Hematopoietic multipotent progenitor cell (in vitro differentiated cells): ENCODE results near the gene IL1A. TPM values are rescaled to one million over a fixed set of nuclear protein-coding genes. Genes with fewer than 3 reads are reported as not detected.

Experiments
- DNase-seq, 3 donors: peaks; one replicate each; pipeline ENCODE4 v3.0.0-alpha.2; 2011 to 2015; ENCODE audit warnings: low read depth in 2 of 3, low spot score in 2 of 3
- total RNA-seq: library from RNA; depleted of rRNA; stranded (reverse); fragments of >200 nt; gene quantifications from one replicate; pipeline ENCODE4 v1.2.3, GENCODE V29; 2012

The IL1A gene
- total RNA-seq, 1 donor = under 0.01 TPM

GRCh38 chr2:112767693-112768330 is 16.5 kb downstream of the IL1A start:
- no peak for DNase-seq

DNA sequence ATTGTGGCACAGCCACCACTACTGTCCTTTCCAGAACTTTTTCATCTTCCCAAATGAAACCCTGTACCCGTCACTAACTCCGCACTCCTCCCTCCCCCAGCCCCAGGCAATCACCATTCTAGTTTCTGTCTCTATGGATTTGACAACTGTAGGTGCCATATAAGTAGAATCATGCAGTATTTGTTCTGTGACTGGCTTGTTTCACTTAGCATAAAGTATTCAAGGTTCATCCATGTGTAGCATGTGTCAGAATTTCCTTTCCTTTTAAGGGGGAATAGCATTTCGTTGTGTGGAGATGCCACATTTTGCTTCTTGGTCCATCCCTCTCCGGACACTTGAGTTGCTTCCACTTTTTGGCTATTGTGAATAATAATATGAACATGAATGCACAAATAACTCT is 19.0 kb downstream of the IL1A start:
- DNase-seq = no peak

- peak; percentile 84 to 99 (median 98) for DNase-seq
Observed at GRCh38 chr2:112764071-112765044, 19.9 kb downstream of the IL1A start, which contains the start of gene CKAP2L. Gene CKAP2L (minus strand): TSS chr2:112764609. CDS start chr2:112764598, 11 bp downstream.

- no peak for DNase-seq
Observed at GRCh38 chr2:112762276-112762675, 22.0 kb downstream of the IL1A start.

- DNase-seq = no peak
Observed at GRCh38 chr2:112760149-112760548, 24.1 kb downstream of the IL1A start.

GRCh38 chr2:112758711-112759110 is 25.6 kb downstream of the IL1A start:
- DNase-seq = no peak

DNA sequence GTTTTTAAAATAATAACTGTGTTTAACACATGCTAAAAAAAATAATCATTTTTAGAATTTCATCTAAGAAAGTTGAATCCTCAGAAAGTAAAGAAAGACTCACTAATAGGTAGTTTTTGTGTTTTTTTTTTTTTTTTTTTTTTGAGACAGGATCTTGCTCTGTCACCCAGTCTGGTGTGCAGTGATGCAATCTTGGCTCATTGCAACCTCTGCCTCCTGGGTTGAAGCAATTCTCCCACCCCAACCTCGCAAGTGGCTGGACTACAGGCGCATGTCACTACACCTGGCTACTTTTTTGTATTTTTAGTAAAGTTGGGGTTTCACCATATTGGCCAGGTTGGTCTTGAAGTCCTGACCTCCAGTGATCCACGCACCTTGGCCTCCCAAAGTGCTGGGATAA is 27.0 kb downstream of the IL1A start:
- no peak for DNase-seq

- no peak for DNase-seq
Observed at GRCh38 chr2:112756207-112756606, 28.1 kb downstream of the IL1A start.

GRCh38 chr2:112755444-112755843 is 28.8 kb downstream of the IL1A start:
- DNase-seq = no peak

GRCh38 chr2:112754564-112754963 is 29.7 kb downstream of the IL1A start:
- DNase-seq = peak in 1 of 3 donors; percentile 61

- DNase-seq = no peak
Observed at GRCh38 chr2:112752667-112753066, 31.6 kb downstream of the IL1A start.

GRCh38 chr2:112751451-112752197 is 32.7 kb downstream of the IL1A start:
- DNase-seq = no peak

DNA sequence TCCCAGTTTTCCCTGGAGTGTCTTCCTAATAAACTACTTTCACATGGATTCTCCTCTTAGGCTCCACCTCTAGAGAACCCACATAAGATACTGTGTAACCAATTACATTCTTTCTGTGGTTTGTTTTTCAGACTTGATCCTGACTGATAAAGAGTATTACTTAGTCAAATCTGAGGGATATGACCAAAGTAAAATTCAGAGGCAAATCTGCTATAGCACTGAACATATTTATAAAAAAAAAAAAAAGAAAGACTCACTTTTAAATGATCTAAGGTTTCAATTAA is 33.8 kb downstream of the IL1A start:
- DNase-seq = no peak

GRCh38 chr2:112749755-112750559 is 34.3 kb downstream of the IL1A start:
- DNase-seq = peak; percentile 43 to 93 (median 90)

DNA sequence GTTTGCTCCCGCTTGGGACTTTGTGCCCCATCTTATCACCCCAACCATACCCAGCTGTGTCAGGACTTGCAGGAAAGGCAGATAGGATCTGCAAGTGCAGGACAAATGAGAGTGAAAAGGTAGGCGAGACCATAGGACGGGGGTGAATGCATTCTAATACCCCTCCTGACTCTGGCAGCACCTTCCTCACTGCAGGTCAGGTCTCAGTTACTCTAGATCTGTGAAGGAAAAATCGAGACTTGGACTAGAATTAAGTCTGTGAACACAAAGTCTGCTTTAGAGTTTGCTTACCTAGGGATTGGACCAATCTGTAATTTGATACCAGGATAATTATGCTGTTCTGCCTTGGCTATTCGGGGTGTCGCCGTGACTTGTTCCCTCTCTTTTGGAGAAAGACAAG is 43.8 kb downstream of the IL1A start:
- DNase-seq = no peak

- no peak for DNase-seq
Observed at GRCh38 chr2:112737542-112738232, 46.6 kb downstream of the IL1A start.

DNA sequence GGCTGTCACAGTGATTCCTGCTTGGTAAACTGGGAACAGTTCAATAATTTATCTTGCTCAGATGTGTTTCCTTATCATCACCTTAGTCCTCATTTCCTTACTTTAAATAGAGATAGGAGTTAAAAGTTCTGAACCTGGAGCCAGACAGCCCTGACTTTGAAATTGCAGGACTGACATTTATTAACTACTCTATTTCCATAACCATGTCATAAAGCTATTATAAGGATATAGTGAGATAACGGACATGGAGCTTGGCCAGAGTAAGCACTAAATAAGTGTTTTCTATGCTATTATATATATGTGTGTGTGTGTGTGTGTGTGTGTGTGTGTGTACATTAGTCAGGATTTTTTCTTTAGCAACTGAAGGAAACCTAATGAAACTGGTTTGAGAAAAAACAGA is 50.4 kb downstream of the IL1A start:
- DNase-seq = no peak

DNA sequence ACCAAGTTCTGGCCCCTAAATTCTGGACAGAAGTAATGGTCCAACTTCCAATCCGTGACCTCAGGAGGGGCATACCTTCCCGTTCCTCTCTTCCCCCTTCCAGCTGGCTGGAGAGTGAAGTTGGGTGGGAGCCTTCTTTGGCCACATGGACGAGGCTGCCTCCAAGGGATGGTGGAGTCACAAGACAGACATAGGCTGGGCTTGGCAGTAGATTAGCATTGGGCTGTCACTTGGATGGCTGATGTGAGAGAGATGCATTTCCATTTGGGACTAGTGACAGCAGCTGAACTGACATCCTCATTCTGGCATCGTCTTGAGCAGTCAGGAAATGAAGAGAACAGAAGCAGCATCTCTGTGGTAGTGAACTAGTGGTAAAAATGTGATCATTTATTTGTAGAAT is 50.8 kb downstream of the IL1A start:
- no peak for DNase-seq

- no peak for DNase-seq
Observed at GRCh38 chr2:112731479-112731878, 52.8 kb downstream of the IL1A start.

DNA sequence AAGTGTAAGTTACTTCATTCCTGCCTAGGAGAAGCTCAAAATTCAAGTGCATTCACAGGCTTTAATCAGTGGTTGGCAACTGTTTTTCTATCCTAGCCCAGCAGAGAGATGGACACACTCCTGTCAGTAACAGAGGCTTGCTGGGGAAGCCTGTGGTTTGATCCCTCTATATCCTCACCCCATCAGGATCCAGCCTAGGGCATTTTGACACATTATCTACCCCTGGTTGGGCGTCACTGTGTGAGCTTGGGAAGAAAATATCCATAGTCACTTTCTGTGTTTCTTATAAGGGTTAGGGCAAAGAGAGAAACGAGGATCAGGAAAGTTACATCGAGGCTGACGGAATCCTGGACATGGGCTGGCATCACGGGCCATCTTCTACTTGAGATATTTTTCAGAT is 53.5 kb downstream of the IL1A start:
- no peak for DNase-seq
